Parathyroid adenoma (tissue), 2 donors: ENCODE results near the gene WBP2.
"Not testable (repeated sequence)": the region's sequence is repeated elsewhere in the genome, so short reads cannot be mapped to it uniquely, and the experiment has no call there.

ENCODE experiments used
- H2AFZ ChIP-seq: fragments of 300-600 bp; sonication (generic); one replicate; pipeline ENCODE4 v1.7.0; 2017; ENCODE audit warnings: antibody characterized with exemption, mild to moderate bottlenecking
- H3K27ac ChIP-seq: fragments of 300-600 bp; sonication (generic); one replicate; pipeline ENCODE4 v1.7.0; 2017
- H3K27me3 ChIP-seq: fragments of 300-600 bp; sonication (generic); one replicate; pipeline ENCODE4 v1.7.0; 2017; ENCODE audit warnings: low read length; ENCODE audit not compliant: control insufficient read depth, insufficient read depth
- H3K36me3 ChIP-seq: fragments of 300-600 bp; sonication (generic); one replicate; pipeline ENCODE4 v1.7.0; 2017; ENCODE audit warnings: low read length; ENCODE audit not compliant: control insufficient read depth, insufficient read depth
- H3K4me1 ChIP-seq: fragments of 300-600 bp; sonication (generic); one replicate; pipeline ENCODE4 v1.7.0; 2017; ENCODE audit warnings: control low read depth
- H3K4me2 ChIP-seq: fragments of 300-600 bp; sonication (generic); one replicate; pipeline ENCODE4 v1.7.0; 2017; ENCODE audit warnings: low read length
- H3K4me3 ChIP-seq: fragments of 300-600 bp; sonication (generic); one replicate; pipeline ENCODE4 v1.7.0; 2017; ENCODE audit warnings: low read depth, low read length
- H3K79me2 ChIP-seq: fragments of 300-600 bp; sonication (generic); one replicate; pipeline ENCODE4 v1.7.0; 2017; ENCODE audit warnings: control low read depth
- H3K9ac ChIP-seq: fragments of 300-600 bp; sonication (generic); one replicate; pipeline ENCODE4 v1.7.0; 2017; ENCODE audit warnings: mild to moderate bottlenecking
- H3K9me3 ChIP-seq: fragments of 300-600 bp; sonication (generic); one replicate; pipeline ENCODE4 v1.7.0; 2017; ENCODE audit warnings: low read length; ENCODE audit not compliant: control insufficient read depth
- CTCF ChIP-seq: fragments of 300-600 bp; sonication (generic); IDR thresholded peaks from one replicate; pipeline ENCODE4 v1.7.0; 2017; ENCODE audit warnings: antibody characterized with exemption, mild to moderate bottlenecking
- donor health status: primary hyperparathyroidism.

The WBP2 gene

GRCh38 chr17:75864448-75864871 lies 9.3 kb upstream of the WBP2 start:
- no peaks in the 10 kb centered on the region for H3K4me1 ChIP-seq
- H3K4me2 ChIP-seq = no peak overlapping the region
- TF ChIP-seq CTCF = no peak
- no peaks in the 10 kb centered on the region for H3K36me3 ChIP-seq
- no peaks in the 10 kb centered on the region for H3K27me3 ChIP-seq
- H3K4me3 ChIP-seq = no peak overlapping the region
- H3K79me2 ChIP-seq = no peaks in the 10 kb centered on the region
- no peak overlapping the region for H3K9ac ChIP-seq
- no peaks in the 10 kb centered on the region for H3K9me3 ChIP-seq
- H2AFZ ChIP-seq = no peak overlapping the region
- peak overlapping the region; percentile 1 for H3K27ac ChIP-seq

- Histone ChIP-seq H3K27ac (no peak overlapping the region), H3K9ac (no peak overlapping the region), H2AFZ (no peak overlapping the region), H3K4me2 (no peak overlapping the region), H3K79me2 (no peaks in the 10 kb centered on the region), H3K36me3 (no peaks in the 10 kb centered on the region), H3K9me3 (no peaks in the 10 kb centered on the region), H3K4me3 (no peak overlapping the region), H3K27me3 (no peaks in the 10 kb centered on the region), H3K4me1 (no peaks in the 10 kb centered on the region)
- TF ChIP-seq CTCF = no peak
These were observed 6.8 kb upstream of the WBP2 start for GRCh38 chr17:75861927-75862317.

GRCh38 chr17:75859358-75859757 lies 4.2 kb upstream of the WBP2 start:
- H3K79me2 ChIP-seq, H3K9ac ChIP-seq, H3K4me1 ChIP-seq, H3K27me3 ChIP-seq, H3K27ac ChIP-seq, H3K4me2 ChIP-seq, H3K4me3 ChIP-seq, H2AFZ ChIP-seq, H3K9me3 ChIP-seq, H3K36me3 ChIP-seq: not testable (repeated sequence)

- Histone ChIP-seq H3K79me2 (peaks cover 3% of the 10 kb centered on the region), H3K9ac (peak overlapping the region; percentile 62), H3K4me2 (peak overlapping the region; percentile 83), H3K27ac (peak overlapping the region; percentile 85), H3K4me1 (peaks cover 3% of the 10 kb centered on the region), H2AFZ (peak overlapping the region; percentile 77), H3K27me3 (no peaks in the 10 kb centered on the region), H3K9me3 (no peaks in the 10 kb centered on the region), H3K36me3 (no peaks in the 10 kb centered on the region), H3K4me3 (peak overlapping the region; percentile 86)
- no peak for TF ChIP-seq CTCF
These were observed 1.1 kb upstream of the WBP2 start for GRCh38 chr17:75856062-75856756.

- H3K4me1 ChIP-seq = peaks cover 3% of the 10 kb centered on the region
- peak overlapping the region; percentile 85 for H3K27ac ChIP-seq
- no peaks in the 10 kb centered on the region for H3K36me3 ChIP-seq
- no peaks in the 10 kb centered on the region for H3K9me3 ChIP-seq
- no peak for TF ChIP-seq CTCF
- peak overlapping the region; percentile 22 for H3K9ac ChIP-seq
- peak overlapping the region; percentile 61 for H2AFZ ChIP-seq
- H3K79me2 ChIP-seq = peaks cover 3% of the 10 kb centered on the region
- H3K27me3 ChIP-seq = no peaks in the 10 kb centered on the region
- peak overlapping the region; percentile 86 for H3K4me3 ChIP-seq
- H3K4me2 ChIP-seq = peak overlapping the region; percentile 92
These were observed 240 bp downstream of the WBP2 start for GRCh38 chr17:75854881-75855309.
